ENCODE data around the gene CRELD2.

Gene CRELD2

DNA sequence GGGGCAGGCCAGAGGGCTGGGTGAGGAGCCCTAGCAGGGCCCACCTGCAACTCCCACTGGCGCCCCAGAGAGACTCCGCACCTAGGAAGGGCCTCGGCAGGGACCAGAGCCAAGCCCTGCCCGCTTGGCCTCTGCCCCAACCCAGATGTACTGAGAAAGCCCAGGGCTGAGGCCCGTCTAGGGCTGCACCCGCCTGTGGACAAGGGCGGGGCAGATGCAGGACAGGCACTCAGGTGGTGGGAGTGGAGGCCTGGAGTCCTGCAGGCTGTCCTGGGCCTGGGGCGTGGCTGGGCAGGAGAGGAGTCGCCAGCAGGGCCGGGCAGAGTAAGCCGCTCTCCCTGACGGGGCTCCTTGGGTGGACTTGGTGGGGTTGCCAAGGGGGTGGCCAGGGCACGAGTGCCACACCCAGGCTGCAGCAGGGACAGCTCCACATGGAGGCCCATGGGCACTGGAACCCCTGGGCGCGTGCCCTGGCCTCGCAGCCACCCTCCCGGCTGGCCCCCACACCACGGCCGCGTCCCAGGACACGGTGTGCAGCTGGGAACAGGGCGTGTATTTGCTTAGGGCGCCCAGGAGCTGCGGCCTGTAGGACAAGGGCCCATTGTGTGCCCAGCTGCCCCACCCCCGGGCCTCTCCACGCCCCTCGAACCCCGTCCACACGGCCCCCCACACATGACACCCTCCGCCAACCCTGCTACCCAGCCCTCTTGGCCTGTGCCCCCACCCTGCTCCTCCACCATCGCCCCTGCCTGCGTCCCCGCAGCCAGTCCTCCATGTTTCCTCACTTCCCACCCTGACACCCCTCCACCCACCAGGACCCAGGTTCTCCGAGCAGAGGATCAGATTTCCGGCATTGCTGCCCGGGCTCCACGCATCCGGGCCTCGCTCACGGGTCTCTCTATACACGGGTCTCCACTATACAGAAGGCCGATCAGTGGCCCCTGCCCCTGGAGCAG lies 30.8 kb downstream of the CRELD2 start:
- DNase-seq = no peak

DNA sequence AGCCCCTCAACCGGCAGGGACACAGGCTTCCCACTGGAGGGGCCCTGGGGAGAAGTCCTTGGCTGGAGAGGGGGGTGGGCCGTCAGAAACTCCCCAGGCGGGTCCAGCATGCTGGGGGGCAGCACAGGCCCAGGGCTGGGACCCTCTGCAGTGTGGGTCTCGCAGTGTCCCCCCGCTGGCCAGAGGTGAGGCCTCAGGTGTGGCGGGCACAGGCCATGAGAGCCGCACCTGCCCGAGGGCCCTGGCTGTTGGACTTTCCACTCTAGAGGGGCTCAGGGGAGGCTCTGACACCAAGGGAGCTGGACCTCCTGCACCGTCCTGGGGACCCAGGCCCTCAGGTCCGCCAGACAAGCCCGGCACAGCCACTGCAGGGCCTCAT lies 31.5 kb downstream of the CRELD2 start:
- DNase-seq = no peak

GRCh38 chr22:49950396-49950994 lies 32.1 kb downstream of the CRELD2 start:
- no peak for DNase-seq

GRCh38 chr22:49951000-49951677 lies 32.7 kb downstream of the CRELD2 start:
- DNase-seq = no peak

DNA sequence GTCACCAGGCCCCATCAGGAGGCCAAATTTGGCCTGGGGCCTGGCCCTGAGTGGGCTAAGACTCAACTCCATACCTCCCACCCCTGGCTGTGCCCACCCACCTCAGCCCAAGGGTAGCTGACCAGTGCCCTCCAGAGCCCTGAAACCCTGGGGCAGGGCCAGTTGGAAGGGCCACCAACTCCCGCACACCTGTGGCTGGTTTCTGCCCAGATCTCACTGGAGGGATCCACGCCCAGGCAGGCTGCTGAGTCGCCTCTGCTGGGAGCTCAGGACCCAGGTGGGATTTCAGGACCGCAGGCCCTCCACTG lies 33.2 kb downstream of the CRELD2 start:
- no peak for DNase-seq

GRCh38 chr22:49951986-49952896 lies 33.8 kb downstream of the CRELD2 start:
- no peak for DNase-seq

GRCh38 chr22:49953027-49953679 lies 34.7 kb downstream of the CRELD2 start:
- DNase-seq = no peak

- no peak for DNase-seq
Observed at GRCh38 chr22:49953680-49954344, 35.4 kb downstream of the CRELD2 start.

DNA sequence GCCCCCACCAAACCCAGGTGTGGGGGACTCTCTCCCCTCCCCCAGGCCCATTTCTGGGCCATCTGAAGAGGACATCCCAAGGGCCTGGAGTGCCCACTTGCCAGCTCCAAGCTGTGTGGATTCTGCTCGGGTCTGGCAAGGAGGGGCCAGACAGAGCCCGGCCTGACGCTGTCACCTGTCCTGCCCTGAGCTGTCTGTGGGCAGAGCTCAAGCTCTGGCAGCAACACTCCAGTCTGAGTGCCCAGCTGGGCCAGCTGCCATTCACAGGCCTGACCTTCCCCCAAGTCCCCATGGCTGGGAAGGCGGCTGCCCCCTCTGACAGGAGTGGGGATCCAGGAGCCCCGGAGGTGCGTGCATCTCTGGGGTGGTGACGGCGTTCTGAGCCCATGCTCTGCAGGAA lies 35.9 kb downstream of the CRELD2 start:
- DNase-seq = no peak

GRCh38 chr22:49954991-49955580 lies 36.7 kb downstream of the CRELD2 start:
- no peak for DNase-seq

DNA sequence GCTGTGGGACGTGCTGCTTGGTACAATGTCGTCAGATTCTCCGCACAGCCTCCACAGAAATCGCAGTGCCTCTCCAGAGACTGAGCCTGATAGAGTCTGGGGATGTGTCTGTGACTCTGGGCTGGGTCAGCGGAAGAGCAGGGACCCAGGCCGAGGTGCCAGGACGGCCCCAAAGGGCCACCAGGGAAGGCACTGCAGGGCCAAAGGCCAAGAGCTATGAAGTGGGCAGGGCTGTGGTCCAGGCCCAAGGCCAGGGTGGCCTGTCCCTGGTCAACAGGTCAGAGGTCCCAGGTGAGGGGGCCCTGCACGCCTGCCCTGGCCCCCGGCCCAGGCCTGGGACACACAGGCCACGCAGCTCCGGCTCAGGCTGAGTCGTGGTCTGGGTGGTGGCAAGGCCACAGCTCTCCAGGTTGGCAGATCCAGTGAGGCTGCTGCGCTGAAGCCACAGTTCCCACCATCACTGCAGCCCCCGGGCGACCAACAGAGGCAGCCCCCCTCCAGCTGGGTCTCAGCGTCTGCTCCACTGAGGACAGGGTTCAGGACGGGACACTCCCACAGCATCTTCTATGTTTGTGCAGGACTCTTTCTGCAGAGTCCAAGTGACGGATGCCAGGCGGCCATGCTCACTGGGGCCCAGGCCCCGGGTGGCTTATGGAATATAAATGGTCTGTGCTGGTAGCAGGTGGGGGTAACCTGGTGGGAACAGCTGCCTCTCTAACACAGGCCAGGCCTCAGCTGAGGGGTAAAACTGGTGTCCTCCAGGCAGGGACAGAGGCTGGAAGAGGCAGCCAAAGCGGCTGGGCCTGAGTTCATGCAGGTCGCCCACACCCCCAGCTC lies 37.4 kb downstream of the CRELD2 start:
- DNase-seq = no peak

GRCh38 chr22:49956418-49956770 lies 38.0 kb downstream of the CRELD2 start:
- DNase-seq = no peak

GRCh38 chr22:49956914-49957825 lies 38.7 kb downstream of the CRELD2 start:
- no peak for DNase-seq

DNA sequence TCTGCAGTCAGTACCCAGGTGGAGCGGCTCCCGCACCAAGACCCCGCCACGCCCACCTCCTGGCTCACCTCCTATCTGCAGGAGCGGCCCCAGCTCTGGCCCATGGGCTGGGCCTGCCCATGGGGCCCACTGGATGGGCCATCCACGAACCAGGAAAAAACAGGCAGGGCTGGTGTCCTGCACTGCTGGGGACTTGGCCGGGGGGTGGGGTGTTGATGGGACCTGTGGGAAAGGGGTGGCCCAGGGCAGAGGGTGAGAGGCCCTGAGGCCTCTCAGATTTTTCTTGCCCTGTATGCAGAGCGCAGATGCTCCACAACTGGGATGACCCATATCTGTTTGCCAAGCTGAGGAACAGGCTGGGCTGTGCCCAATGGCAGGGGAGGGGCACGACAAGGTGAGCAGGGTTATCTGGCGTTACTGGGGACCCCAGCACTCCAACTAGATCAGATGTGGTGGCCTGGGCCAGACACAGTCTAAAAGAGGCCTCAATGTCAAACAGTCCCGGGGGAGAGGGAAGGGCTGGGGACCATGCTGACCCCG lies 39.5 kb downstream of the CRELD2 start:
- DNase-seq = no peak

- DNase-seq = no peak
Observed at GRCh38 chr22:49958366-49958921, 40.0 kb downstream of the CRELD2 start.

DNA sequence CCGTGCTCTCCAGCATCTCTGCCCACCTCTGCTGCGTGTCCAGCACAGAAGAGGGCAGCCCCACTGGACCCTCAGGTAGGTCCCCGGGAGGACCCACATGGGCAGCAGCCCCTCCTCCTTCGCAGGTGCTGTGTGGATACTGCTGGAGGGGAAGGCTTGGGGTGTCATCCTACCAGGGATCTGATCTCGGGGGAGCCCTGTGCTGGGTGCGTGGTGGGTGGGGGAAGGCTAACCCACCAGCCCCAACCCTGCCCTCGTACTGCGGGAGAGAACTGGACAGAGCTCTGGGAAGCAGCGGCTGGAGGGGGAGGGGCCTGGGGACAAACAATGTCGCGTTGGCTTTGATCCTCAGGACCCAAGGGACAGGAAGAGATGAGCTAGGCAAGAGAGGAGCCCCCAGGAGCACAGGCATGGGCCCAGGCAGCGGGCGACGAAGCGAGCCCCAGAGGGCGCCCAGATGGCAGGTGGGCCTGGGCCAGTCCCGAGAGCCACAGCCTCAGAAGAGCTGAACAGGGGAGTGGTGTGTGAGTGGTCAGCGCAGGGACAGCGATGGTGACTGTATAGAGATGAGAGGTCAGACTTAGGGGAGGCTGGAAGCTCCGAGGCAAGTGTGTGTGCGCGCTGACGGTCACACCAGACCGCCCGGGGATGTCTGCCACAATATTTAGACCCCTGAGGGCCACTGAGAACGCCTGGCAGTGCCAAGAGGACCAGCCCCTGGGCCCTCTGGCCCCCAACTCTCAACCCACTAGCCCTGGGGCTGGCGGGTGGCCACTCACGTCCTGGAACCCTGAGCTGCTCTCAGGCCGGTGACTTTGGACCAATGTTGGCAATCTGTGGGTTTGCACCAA lies 40.7 kb downstream of the CRELD2 start:
- DNase-seq = no peak

- DNase-seq = no peak
Observed at GRCh38 chr22:49959782-49960158, 41.3 kb downstream of the CRELD2 start.

Data from activated CD4-positive, alpha-beta T cell treated with anti-CD3 and anti-CD28 coated beads, Interleukin-10, Interleukin-2, amounts not matched to agents 100 ng/mL and 50 ng/mL, durations not matched to agents 16 hours and 8 hours (primary cell).